CMK (cell line): ENCODE data around the gene OGN.

Experiments used
- DNase-seq: peaks from one replicate; pipeline ENCODE4 v3.0.0-alpha.2; 2010; ENCODE audit warnings: low read depth

The OGN gene

GRCh38 chr9:92405818-92406217, 1.4 kb upstream of the OGN start:
- no peak for DNase-seq

- no peak for DNase-seq
Observed at GRCh38 chr9:92402826-92403745, 1.3 kb downstream of the OGN start.

GRCh38 chr9:92402360-92402759, 2.0 kb downstream of the OGN start:
- no peak for DNase-seq

- no peak for DNase-seq
Observed at GRCh38 chr9:92397853-92398252, 6.5 kb downstream of the OGN start.

GRCh38 chr9:92395617-92396016, 8.8 kb downstream of the OGN start:
- no peak for DNase-seq

- DNase-seq, result no peak
Observed at GRCh38 chr9:92393686-92394085, 10.7 kb downstream of the OGN start.

GRCh38 chr9:92392690-92393089, 11.7 kb downstream of the OGN start:
- no peak for DNase-seq

- DNase-seq, result no peak
Observed at GRCh38 chr9:92385953-92386352, 18.4 kb downstream of the OGN start.

GRCh38 chr9:92385477-92385876, 18.9 kb downstream of the OGN start:
- DNase-seq, result no peak

GRCh38 chr9:92385001-92385400, 19.4 kb downstream of the OGN start:
- no peak for DNase-seq

GRCh38 chr9:92384375-92384774, 20.0 kb downstream of the OGN start:
- no peak for DNase-seq

GRCh38 chr9:92381775-92382174, 22.6 kb downstream of the OGN start:
- no peak for DNase-seq

GRCh38 chr9:92380603-92381002, 23.8 kb downstream of the OGN start:
- no peak for DNase-seq

GRCh38 chr9:92378865-92379560, 25.4 kb downstream of the OGN start:
- no peak for DNase-seq

GRCh38 chr9:92377876-92378275, 26.5 kb downstream of the OGN start:
- no peak for DNase-seq

- no peak for DNase-seq
Observed at GRCh38 chr9:92373167-92373566, 31.2 kb downstream of the OGN start.

GRCh38 chr9:92369075-92369474, 35.3 kb downstream of the OGN start:
- no peak for DNase-seq

- DNase-seq, result no peak
Observed at GRCh38 chr9:92360083-92360482, 44.3 kb downstream of the OGN start.

- no peak for DNase-seq
Observed at GRCh38 chr9:92359394-92359995, 44.9 kb downstream of the OGN start.

GRCh38 chr9:92353051-92353450, 51.3 kb downstream of the OGN start:
- DNase-seq, result no peak

GRCh38 chr9:92350740-92351133, 53.6 kb downstream of the OGN start:
- DNase-seq, result no peak

GRCh38 chr9:92349771-92350739, 54.3 kb downstream of the OGN start:
- DNase-seq, result no peak
